Prostate gland (tissue), 2 donors: ENCODE measurements around the gene ROBO2. TPM values are rescaled to one million over a fixed set of nuclear protein-coding genes. Genes with fewer than 3 reads are reported as not detected.

Source experiments
- DNase-seq: peaks from one replicate; pipeline ENCODE4 v3.0.0-alpha.2; 2019; ENCODE audit warnings: low spot score
- H3K27ac ChIP-seq, 2 donors: fragments of 200-600 bp; sonication (generic); 2 replicates each; pipeline ENCODE4 v1.5.1; 2017 to 2019
- H3K27me3 ChIP-seq: fragments of 200-600 bp; sonication (generic); replicated peaks from 2 replicates; pipeline ENCODE4 v1.5.1; 2019; ENCODE audit not compliant: insufficient read depth
- H3K36me3 ChIP-seq, 2 donors: fragments of 200-600 bp; sonication (generic); 1 replicate in 1 of 2; 2 replicates in 1 of 2; pipeline versions ENCODE4 v1.5.1 to v1.8.1; 2017 to 2019
- H3K4me1 ChIP-seq: fragments of 200-600 bp; sonication (generic); replicated peaks from 2 replicates; pipeline ENCODE4 v1.5.1; 2019
- H3K4me3 ChIP-seq, 2 donors: fragments of 200-600 bp; sonication (generic); 2 replicates each; pipeline ENCODE4 v1.5.1; 2017 to 2019
- H3K9me3 ChIP-seq: fragments of 200-600 bp; sonication (generic); 2 replicates; pipeline ENCODE4 v1.5.1; 2017
- CTCF ChIP-seq, 4 experiments: fragments of 200-600 bp in 2 of 4; fragments of 450-650 bp in 2 of 4; sonication (generic) in 2 of 4; IDR thresholded peaks; 1 replicate in 3 of 4; 2 replicates in 1 of 4; pipeline ENCODE4 v1.5.1; 2016 to 2019; ENCODE audit warnings: antibody characterized with exemption in 4 of 4, mild to moderate bottlenecking in 2 of 4, moderate library complexity in 2 of 4
- POLR2A ChIP-seq: fragments of 450-650 bp; IDR thresholded peaks from one replicate; pipeline ENCODE4 v1.6.1; 2016; ENCODE audit warnings: antibody characterized with exemption, mild to moderate bottlenecking
- POLR2AphosphoS5 ChIP-seq: sonication (generic); formaldehyde crosslinking; IDR thresholded peaks from one replicate; pipeline ENCODE4 v1.6.1; 2017; ENCODE audit warnings: antibody characterized with exemption
- WGBS: methylation state at CpG from one replicate; pipeline ENCODE4 v1.1.5; 2018; 5-methylcytosine and 5-hydroxymethylcytosine counted together
- intact Hi-C: fragments of 100-400 bp; cut with DNase I; formaldehyde crosslinking; loops from one replicate; pipeline ENCODE4 v1.14.2; 2022
- total RNA-seq, 2 donors: library from RNA; depleted of rRNA; stranded (reverse); fragments of >200 nt; gene quantifications; one replicate each; pipeline ENCODE4 v1.1.0, GENCODE V29; 2016

ROBO2 gene
- total RNA-seq, 2 donors from 2014 or later, result 3.6 to 18.2 TPM

GRCh38 chr3:77158730-77159581 lies 119.1 kb downstream of the ROBO2 start:
- H3K4me3 ChIP-seq, result no peak overlapping the region
- H3K4me1 ChIP-seq, result no peaks in the 10 kb centered on the region
- intact Hi-C loops, result no loop called here
- no peak overlapping the region for H3K27ac ChIP-seq
- H3K9me3 ChIP-seq, result no peaks in the 10 kb centered on the region
- 85% methylated on average over 5 of the region's 5 CpGs for WGBS
- no peaks in the 10 kb centered on the region for H3K36me3 ChIP-seq
- TF ChIP-seq POLR2A, result no peak
- no peak for TF ChIP-seq CTCF (IDR thresholded peaks at IDR 0.05)
- no peak for TF ChIP-seq POLR2AphosphoS5
- DNase-seq, result no peak
- H3K27me3 ChIP-seq, result no peaks in the 10 kb centered on the region

GRCh38 chr3:77160931-77161497 lies 121.1 kb downstream of the ROBO2 start:
- 89% methylated on average over 2 of the region's 2 CpGs for WGBS

GRCh38 chr3:77169823-77170222 lies 129.9 kb downstream of the ROBO2 start:
- no peaks in the 10 kb centered on the region for H3K9me3 ChIP-seq
- 86% methylated on average over 4 of the region's 4 CpGs for WGBS
- no peaks in the 10 kb centered on the region for H3K4me1 ChIP-seq
- no peaks in the 10 kb centered on the region for H3K27me3 ChIP-seq
- DNase-seq, result no peak
- intact Hi-C loops, result no loop called here
- H3K27ac ChIP-seq, result no peak overlapping the region
- no peak for TF ChIP-seq POLR2AphosphoS5
- TF ChIP-seq POLR2A, result no peak
- no peak for TF ChIP-seq CTCF (IDR thresholded peaks at IDR 0.05)
- no peak overlapping the region for H3K4me3 ChIP-seq
- H3K36me3 ChIP-seq, result no peaks in the 10 kb centered on the region

More at GRCh38 chr3:77160931-77161497, 121.1 kb downstream of the ROBO2 start:
- no peak overlapping the region for H3K27ac ChIP-seq
- H3K4me1 ChIP-seq, result no peaks in the 10 kb centered on the region
- TF ChIP-seq POLR2A (no peak), CTCF (IDR thresholded peaks at IDR 0.05) (no peak), POLR2AphosphoS5 (no peak)
- no peak overlapping the region for H3K4me3 ChIP-seq
- H3K36me3 ChIP-seq, result no peaks in the 10 kb centered on the region
- DNase-seq, result no peak
- no peaks in the 10 kb centered on the region for H3K9me3 ChIP-seq
- intact Hi-C loops, result no loop called here
- H3K27me3 ChIP-seq, result no peaks in the 10 kb centered on the region

- Histone ChIP-seq H3K36me3 (no peaks in the 10 kb centered on the region), H3K27me3 (no peaks in the 10 kb centered on the region), H3K4me3 (no peak overlapping the region), H3K9me3 (no peaks in the 10 kb centered on the region), H3K4me1 (no peaks in the 10 kb centered on the region), H3K27ac (no peak overlapping the region)
- TF ChIP-seq POLR2A, result no peak
- no peak for TF ChIP-seq POLR2AphosphoS5
- no peak for TF ChIP-seq CTCF (IDR thresholded peaks at IDR 0.05)
- DNase-seq, result no peak
- WGBS, result 76% methylated on average over 5 of the region's 5 CpGs
- intact Hi-C loops, result no loop called here
Observed at GRCh38 chr3:77171026-77171425, 131.1 kb downstream of the ROBO2 start.
